ENCODE results near the gene LAMC3.

Gene LAMC3

DNA sequence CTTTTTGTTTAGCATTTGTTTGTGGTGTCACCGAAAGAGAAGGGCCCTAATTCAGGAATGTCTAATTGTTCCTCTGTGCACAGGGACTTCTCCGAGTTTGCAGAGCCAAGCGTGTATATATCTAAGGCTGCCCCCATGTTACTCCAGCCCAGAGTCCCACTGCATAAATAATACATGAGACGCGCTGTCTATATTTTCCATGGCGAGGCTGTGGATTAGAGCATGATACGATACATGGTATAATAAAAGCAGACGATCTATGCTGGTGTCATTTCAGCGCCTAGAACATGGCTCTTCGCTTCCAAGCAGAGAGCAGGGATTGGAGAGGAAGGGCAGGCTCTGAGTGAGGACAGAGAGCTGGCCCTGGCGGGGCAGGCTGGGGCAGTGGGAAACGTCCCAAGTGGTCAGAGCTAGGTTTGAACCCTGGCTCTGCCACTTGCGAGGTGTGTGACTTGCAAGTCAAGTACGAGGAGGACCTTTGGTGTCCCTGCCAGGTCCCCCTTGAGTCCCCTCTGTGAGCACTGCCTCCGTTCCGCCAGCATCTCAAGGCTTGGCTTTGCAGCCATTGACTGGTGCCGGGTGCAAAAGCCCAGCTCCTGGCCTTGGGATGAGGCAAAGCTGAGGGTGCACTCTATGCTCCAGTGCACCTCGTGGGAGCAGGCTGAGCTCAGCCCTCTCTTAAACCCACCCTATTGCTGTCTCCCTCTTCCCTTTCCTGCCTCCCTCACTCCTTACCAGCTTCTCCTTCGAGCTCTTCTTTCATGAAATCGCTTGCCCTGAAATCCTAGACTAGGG is 29.2 kb upstream of the LAMC3 start:
- no peak for DNase-seq (ENCODE audit: low read depth)

DNA sequence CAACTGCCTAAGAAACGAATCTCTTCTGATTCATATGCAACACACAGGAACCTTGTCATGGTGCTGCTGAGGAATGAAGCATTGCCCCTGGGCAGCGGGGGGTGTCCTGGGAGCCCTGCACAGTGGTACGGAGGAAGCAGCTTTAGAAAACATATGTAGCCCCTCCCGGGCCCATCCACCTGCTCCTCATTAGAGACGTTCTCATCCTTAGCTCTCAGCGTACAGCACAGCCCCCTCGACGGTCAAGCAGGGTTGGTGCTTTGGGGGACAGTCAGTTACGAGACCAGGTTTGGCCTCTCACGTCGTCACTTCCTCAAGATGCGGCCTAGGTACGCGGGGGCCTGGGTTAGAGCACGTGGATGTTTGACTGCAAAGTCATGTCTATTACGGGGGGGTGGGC is 28.4 kb upstream of the LAMC3 start:
- DNase-seq (ENCODE audit: low read depth), result no peak

DNA sequence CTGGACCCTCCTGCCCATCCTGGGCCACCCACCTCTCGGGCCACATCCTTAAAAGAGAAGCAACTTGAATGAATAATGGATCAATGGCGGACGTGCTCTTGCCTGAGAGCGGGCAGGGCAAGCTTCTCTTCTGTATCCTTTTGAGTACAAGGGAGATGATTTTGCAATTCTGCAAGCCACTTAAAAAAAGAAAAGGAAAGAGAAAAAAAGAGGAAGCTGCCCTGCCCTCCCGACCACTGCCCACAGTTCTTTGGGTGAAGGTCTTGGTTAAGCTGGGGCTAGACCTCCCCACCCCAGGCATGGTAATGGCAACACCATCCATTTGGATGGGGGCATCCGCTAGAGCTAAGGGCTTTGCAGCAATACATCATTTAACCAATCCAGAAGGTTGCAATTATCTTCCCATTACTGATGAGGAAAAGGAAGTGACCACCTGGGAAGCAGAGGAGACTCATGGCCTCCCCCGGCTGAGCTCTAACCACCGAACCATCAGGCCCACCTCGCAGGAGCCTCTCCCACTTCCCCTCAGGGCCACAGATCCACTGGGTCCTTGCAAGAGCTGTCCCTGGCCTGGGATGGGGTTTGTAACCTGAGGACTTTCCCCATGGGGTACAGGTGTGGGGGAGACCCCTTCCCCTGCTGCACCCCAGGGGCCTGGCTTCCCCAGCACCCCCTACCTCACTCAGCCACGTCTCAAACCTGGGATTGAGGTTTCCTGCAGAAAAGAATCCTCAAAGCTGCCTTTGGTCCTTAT is 27.8 kb upstream of the LAMC3 start:
- DNase-seq (ENCODE audit: low read depth), result no peak

DNA sequence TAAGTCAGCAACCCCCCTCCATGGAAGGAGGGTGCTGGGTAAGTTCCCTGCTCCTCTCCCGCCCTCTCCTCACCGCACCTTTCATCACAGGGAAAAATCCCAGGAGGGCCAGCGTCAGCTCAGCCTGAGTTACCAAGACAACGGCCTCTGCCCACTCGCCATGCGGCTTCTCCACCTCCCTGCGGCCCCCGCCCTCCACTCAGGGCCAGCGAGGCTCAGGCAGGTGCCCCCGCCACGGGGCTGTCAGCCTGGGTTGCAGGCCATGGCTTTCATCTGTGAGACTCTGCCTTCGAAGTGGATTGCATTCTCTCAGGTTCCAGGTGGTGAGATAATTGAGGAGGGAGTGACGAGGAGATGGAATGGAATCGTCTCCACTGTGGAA is 27.2 kb upstream of the LAMC3 start:
- DNase-seq (ENCODE audit: low read depth), result no peak

DNA sequence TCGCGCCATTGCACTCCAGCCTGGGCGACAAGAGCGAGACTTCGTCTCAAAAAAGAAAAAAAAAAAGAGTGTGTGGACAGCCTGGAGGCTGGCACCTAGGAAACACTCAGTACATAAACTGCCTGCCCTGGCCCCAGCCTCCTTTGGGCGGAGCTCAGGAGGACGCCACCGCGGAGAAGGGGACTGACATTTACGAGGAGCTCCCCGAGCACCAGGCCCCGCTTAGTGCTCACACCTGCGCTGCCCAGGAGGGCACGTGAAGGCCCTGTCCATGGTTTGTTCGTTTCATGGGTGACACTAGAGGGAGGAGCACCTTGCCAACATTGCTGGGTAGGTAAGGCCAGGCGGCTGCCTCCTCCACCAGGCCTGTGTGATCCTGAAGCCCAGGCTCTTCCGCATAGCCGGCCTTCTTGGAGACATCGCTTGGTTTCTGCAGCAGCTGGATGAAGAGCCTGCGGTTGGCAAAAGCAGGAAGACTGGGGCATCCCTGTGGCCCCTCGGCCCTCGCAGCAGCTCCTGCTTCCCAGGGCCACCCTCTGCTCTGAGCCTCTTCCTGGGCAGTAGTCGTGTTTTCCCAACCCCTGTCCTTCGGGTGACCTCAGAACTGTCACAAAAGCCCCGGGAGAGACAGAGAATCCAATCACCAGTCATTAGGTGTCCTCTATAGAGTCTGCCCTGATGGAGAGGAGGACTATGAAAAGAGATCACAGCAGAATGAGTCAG is 26.2 kb upstream of the LAMC3 start:
- no peak for DNase-seq (ENCODE audit: low read depth)

DNA sequence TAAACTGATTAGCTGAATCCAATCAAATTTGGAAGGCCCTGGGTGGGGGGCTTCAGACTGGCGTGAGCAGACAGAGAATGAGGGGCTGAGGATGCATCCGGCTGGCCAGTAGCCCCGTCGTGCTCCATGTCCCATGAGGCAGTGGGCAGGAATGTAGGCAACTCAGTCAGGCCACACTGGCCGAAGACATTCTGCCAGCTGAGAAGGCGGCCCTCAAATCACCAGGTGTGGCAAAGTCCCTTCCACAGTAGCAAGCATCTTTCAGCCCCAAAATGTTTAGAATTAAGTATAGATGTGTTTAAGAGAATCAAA is 25.7 kb upstream of the LAMC3 start:
- no peak for DNase-seq (ENCODE audit: low read depth)

DNA sequence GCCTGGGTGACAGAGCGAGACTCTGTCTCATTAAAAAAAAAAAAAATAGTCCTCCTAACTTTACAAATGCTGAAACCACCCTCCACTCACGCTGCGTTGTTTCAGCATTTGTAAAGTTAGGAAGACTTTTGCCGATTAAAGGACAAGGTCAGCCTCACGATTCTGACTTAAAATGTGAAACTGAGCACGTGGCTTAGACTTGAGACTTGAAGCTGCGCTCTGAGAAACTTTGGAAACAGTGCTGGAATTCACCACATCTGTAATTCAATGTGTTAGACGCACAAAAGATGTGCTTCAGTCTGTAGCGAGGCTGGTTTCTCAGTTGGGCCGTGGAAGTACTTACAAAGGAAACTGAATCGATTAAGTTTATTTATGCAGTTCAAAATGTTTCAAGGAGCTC is 25.0 kb upstream of the LAMC3 start:
- no peak for DNase-seq (ENCODE audit: low read depth)

DNA sequence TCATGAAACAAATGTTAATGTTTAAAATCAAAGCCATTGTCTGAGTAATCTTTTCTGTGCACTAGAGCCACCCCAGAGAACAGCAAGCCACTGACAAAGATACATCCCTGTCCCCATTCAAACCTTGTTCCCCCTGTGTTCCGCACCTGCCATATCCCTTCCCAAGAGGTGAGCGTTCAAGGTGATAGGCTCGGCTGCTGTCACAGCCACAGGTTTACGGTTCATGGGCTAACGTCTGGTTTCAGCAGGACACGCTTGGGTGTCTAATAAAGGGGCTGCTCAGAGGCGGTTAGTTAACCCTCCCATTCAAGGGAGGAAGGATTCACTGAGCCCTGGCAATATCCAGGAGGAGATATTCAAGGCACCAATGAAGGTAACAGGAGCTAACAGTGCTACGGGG is 24.5 kb upstream of the LAMC3 start:
- no peak for DNase-seq (ENCODE audit: low read depth)

DNA sequence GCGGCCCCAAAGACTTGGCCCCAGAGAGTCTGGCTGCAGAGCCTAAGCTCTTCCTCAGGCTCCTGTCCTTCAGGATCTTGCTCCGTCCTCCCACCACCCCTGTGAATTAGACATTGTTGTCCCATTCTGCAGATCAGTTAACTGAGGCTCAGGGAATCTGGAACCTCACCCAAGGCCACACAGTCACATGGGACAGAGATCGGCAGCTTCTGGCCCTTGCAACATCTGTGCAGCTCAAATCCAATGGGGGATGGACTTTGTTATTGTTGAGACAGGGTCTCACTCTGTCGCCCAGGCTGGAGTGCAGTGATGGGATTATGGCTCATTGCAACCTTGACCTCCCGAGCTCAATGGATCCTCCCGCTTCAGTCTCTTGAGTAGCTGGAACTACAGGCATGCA is 23.9 kb upstream of the LAMC3 start:
- no peak for DNase-seq (ENCODE audit: low read depth)

DNA sequence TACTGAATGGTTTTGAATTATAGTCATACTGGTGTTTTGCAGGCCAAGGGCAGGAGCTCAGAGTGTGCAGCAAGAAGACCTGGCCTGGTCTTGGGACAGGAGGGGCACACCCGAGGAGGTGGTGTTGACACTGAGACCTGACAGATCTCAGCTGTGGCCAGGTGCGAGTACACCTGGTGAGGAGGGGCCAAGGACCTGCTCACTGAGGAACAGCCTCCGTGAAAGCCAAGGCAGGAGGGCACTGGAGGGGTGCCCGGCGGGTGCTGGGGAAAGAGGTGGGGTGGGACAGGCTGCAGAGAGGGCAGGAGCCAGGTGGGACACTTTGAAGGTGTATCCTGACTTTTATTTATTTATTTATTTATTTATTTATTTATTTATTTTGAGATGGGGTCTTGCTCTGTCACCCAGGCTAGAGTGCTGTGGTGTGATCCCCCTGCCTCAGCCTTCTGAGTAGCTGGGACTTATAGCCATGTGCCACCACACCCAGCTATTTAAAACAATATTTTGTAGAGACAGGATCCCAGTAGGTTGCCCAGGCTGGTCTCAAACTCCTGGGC is 23.3 kb upstream of the LAMC3 start:
- no peak for DNase-seq (ENCODE audit: low read depth)

DNA sequence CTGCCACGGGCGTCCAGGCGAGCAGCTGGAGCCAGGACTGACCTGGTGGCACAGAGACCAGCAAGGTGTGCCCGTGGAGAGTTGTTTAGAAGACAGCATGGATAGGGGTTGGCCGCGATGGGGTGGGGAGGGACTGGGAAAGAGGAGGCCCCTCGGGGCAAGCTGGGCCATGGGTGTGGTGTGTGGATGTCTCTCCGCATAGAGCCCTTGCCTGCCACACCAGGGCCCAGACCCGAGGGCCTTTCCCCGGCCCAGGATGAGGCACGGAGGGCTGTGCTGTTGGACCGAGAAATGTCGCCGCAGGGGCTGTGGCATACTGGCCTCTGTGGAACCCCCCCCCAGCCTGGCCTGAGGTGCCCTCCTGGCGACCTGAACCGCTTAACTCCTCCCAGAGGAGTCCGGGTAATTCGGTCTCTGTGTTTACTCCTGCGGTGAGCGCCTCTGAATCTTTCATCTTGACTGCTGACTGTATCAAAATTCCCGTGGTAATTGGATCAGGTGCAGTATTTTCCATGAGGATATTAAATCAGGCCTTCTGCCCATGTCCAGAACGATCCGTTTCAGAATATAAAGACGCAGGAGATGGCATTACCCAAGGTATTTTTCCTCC is 22.5 kb upstream of the LAMC3 start:
- no peak for DNase-seq (ENCODE audit: low read depth)

DNA sequence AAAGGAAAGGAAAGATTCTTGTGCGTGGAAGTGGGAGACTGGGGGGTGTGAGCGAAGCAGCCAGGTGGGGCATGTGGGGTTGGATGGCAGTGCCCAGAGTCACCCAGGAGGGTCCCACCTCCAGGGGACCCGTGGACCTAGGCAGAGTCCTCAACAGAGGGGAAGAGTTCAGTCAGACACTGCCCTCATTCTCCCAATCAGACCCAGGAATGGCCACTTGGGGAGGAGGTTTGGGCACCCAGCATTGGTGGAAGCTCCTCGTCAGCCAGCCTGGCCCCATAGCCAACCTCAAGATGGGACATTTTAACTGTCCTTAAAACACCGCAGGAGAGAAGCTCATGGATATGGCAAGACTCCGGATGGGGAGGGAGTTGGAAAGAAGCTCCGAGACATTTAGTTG is 21.9 kb upstream of the LAMC3 start:
- DNase-seq (ENCODE audit: low read depth), result no peak

DNA sequence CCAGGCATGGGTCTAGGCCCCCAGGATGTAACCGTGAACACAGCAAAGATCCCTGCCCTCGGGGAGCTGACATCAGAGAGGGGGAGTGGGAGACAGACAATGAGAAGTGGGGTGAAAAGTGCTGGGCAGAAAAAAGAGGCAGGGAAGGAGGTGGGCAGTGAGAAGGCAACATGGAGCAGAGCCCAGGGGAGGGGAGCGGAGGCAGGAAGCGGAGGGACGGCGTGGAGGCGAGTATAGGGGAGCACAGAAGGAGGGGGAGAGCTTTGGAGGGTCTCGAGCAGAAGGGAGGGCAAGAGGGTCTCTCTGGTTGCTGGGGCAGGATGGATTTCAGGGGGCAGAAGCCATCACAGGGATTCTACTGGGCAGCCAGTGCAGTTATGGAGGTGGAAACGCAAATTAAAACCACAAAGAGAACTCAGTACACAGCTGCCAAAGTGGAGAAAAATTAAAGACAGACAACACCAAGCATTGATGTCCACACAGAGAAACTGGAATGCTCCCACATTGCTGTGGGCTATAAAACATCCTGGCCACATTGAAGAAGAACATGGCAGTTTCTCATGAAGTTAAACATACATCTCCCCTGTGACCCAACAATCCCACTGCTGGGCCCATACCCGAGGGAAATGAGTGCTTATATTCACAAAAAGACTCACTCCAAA is 21.1 kb upstream of the LAMC3 start:
- DNase-seq (ENCODE audit: low read depth), result no peak

DNA sequence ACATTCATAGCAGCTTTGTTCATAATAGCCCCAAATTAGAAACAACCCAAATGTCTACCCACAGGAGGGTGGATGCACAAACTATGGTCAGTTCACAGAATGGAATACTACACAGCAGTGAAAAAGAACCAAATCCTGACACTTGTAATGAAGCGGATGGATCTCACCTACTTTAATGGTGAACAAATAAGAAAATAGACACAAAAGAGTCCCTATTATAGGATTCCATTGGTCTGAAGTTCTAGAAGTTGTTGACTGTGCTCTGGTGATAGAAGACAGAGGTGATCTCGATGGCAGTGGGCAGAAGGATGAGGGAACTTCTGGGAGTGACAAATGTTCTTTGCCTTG is 20.6 kb upstream of the LAMC3 start:
- DNase-seq (ENCODE audit: low read depth), result no peak

DNA sequence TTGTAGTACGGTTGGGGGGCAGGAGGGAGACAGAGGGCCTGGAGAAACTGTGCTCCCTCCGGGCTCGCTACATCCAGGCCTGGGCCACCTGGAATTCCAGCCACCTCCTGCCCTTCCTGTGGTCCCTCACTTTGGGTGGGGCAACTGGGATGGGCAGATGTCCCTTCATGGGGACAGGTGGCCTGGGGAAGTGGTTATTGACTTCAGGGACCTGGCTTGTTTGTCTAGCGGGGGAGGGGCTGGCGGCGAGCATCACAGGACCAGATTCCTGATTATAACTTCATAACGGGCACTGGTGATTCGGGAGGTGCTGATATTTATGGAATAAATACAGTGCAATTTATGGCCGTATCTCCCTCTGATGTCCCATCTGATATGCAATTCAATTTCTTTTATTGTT is 20.1 kb upstream of the LAMC3 start:
- DNase-seq (ENCODE audit: low read depth), result no peak

DNA sequence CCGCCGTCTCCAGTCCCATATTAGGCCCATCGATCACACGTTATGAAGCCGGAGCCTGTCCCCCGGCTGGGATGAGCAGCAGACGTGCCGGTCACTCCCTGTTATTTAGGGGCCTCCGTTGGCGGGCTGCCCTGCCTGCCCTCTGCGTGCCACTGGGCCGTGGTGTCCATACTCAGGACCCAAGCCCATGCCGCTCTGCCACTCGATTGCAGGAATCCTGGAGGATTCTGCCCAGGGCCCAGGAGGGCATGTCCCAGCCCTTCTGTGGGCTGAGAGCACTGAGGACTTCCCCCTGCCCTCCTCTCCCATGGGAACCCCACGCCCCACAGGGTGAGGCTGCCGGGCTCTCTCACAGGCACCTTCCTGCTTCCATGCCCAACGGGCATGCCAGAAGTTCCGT is 19.6 kb upstream of the LAMC3 start:
- DNase-seq (ENCODE audit: low read depth), result no peak

DNA sequence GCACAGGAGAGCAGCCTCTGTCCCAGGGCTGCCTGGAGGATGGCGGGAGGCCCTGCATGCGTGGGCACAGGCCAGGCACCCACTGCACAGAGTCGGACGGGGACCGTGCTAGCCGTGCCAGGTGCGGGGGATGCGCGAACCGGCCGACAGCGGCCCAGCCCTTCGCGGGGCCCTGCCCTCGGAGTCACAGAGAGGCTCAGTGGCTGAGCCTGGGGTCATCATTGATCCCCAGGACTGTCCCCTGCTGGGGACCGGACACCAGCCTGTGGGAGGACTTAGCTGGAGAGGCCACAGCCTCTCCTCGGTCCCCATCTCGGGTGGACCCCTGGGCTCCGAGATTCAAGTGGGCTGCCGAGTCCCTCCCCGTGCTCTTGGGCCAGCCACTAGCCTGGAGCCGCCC is 19.1 kb upstream of the LAMC3 start:
- DNase-seq (ENCODE audit: low read depth), result no peak

DNA sequence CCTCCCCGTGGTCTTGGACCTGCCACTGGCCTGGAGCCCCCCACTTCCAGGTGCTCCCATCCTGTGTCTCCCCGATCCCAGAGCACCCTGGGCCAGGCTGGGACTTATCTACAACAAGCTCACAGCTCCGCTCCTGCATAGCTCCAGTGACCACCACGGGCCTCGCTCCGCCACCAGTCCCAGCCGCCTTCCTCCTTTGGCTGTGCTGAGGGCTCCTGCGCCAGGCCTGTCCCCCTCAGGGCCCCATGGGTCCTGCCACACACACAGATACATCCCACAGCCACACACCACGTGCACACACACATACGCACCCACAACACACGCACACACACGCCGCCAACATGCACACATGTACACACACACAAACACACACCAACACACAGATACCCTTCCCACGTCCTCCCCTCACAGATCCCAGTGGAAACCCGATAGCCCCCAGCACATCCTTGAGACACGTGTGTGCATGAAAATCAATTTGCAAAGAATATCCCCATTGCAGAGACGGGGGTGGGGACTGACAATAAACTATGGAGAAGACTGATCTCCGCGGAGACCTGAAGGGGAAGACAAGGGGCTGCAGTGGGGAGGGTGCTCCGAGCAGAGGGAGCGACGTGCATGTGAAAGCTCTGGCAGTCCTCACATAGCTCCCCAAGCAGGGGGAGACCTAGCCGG is 18.5 kb upstream of the LAMC3 start:
- no peak for DNase-seq (ENCODE audit: low read depth)

DNA sequence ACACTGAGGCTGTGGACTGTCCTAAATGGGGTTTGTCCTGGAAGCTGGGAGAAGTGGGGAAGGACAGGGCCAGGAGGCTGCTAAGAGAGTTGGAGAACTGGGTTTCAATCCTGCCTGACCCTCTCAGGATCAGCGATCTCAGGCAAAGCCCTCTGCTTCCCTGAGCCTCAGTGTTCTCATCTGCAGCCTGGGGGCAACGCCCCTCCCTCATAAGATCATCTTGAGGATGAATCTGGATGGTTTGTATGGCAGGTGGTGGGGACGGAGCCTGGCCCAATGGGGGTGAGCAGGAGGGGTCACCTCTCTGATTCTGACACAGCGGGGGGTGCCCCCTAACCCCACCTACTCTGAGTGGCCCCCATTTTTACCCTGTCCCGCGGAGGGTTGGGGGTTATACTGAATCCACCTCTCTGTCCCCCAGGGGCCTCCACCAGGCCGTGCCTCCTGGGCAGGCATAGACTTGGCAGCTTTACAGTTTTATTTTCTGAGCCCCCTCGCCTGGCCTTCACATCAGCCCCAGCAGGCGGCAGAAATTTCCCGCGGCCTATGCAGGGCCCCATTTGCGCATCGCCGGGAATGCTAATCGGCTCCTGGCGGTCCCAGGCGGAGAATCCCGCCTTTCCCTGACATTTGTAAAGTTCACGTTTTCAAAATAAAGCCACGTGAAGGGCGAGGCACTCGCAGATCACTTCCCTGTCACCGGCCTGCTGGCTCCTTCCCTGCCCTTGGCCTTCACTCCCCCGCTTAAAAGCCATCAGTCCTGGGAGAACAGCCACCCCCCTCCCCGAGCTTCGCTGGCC is 17.8 kb upstream of the LAMC3 start:
- no peak for DNase-seq (ENCODE audit: low read depth)

DNA sequence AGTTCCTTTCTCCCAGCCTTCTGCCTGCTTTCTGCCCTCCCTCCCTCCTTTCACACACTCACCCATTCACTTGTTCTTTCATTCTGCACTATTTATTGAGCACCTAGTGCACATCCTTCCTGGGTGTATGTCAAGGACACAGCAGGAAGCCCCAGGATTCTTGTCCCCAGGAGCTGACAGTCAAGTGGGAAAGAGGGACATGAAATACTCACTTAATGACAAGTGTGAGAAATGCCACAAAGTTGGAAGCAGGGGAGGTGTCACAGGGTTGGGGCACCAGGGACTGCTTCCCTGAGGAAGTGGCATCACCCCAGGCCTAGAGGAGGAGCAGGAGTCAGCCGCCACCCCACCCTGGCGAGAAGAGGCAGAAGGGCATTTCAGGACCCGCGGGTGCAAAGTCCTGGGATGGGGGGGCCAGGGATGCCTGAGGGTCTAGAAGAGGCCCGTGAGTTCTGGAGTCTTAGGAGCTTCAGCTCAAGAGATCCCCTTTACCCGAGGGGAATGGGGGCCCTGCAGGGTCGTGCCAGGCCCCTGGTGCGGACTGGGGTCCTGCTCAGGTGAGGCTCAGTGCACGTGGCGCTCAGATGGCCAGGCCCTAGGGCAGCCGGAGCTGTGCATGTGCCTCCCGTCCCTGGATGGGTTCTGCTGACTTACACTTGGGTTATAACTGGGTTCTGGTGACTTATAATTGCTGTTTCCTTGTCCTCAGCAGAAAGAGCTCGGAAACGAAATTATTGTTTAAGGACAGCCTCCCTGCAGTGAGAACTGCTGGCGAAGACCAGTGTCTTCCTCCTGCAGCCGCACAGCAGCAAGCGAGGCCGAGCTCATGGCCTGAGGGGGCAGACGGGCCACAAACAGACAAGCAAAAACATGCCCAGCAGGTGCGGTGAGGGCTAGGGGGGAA is 16.9 kb upstream of the LAMC3 start:
- no peak for DNase-seq (ENCODE audit: low read depth)

All from activated T-helper 1 cell treated with Interleukin-2 at 50 U/mL for 16 hours (primary cell).